Left cardiac atrium (tissue), 4 donors: ENCODE data around the gene MPEG1. TPM values are rescaled to one million over a fixed set of nuclear protein-coding genes. Genes with fewer than 3 reads are reported as not detected.

Experiments used
- ATAC-seq, 2 donors: fragments of 200-7000 bp; cut with Tn5 transposase; one replicate each; pipeline ENCODE4 v1.9.1; 2020; ENCODE audit warnings: mild to moderate bottlenecking in 2 of 2, moderate library complexity in 2 of 2
- DNase-seq: peaks from one replicate; pipeline ENCODE4 v3.0.0-alpha.2; 2020
- intact Hi-C, 2 donors: fragments of 100-400 bp; cut with DNase I; formaldehyde crosslinking; loops; one replicate each; pipeline versions ENCODE4 v1.14.1 to v1.15.1; 2022 to 2023
- total RNA-seq, 2 donors: library from RNA; stranded (reverse); fragmentation: NEBNext Ultra II Directional; extraction: Animal tissue kit (Norgen Biotek cat#: 25700); gene quantifications; one replicate each; pipeline ENCODE4 v1.2.1, GENCODE V29; 2021
- donor health status: DM: no; HTN: yes; CAD: no.
- donor health status: DM: no; HTN: yes; CAD: no; lungs with severe emphysema.
- donor health status: DM: yes; HTN: yes; CAD: no.
- donor health status: Dilated cardiomyopathy.

Gene MPEG1
- total RNA-seq, 2 donors from 2014 or later: 16.4 to 38.1 TPM

DNA sequence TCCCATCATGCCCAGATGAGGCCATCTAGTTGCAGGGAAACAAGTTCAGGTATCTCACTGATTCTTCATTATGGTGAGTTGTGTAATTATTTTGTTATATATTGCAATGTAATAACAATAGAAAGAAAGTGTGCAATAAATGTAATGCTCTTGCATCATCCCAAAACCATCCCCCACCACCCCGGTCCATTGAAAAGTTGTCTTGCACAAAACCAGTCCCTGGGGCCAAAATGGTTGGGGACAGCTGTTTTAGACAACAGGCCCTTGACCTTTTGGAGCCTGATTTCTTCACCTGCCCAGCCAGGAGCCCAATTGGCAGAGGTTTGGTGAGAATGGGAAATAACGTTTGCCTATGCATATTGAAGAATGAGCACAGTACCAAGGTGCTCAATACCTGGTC, 15.9 kb downstream of the MPEG1 start:
- intact Hi-C loops: loop anchor here in 1 of 2 donors (10.0 kb wide), 1 partner anchor 238 kb away; the partner anchor contains the start of gene OR5A1
- DNase-seq: no peak
- no peak for ATAC-seq

DNA sequence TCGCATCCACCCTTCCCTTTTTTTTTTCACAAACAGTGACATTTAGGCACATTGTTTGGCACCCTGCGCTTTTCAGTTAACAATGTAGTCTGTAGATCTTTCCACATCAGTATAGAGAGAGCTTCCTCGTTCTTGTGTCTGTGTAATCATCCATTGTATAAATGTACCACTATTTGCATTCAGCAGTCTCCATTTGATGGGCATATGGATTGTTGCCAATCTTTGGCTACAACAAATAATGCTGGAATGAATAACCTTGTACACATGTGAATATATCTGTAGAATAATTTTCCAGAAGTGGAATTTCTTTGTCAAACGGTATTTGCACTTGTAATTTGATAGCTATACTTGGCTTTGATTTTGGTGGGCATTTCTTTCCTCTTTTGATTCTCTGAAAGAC, 17.1 kb downstream of the MPEG1 start:
- no peak for ATAC-seq
- no peak for DNase-seq
- intact Hi-C loops: loop anchor here in 1 of 2 donors (10.0 kb wide), 1 partner anchor 239 kb away; the partner anchor contains the start of gene OR5A1

DNA sequence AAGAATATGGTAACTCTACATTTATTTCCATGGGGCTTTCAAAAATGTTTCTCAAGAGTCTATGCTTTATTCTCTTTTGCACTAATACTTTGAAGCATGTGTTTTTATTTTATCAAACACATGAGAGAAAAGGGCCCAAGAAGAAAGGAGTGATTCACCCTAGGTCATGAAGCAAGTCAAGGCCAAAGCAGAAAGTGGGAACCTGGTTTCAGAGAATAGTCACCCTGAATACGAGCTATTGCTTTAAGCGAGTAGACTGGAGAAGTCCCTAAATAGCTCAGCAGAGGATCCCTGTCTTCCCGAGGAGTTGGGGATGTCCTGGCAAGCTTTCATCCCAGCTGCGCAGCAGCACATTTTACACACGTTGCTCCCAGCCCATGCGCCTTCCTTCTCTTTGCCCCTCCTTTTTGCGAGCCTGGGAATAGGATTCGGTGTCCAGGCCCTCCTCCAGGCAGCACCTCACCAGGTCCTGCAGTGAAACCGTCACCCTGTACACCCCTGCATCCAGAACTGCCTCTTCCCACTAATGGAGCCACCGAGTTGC, 19.1 kb downstream of the MPEG1 start:
- intact Hi-C loops: loop anchor here in 1 of 2 donors (10.0 kb wide), 1 partner anchor 241 kb away; the partner anchor contains the start of gene OR5A1
- ATAC-seq (no peak), DNase-seq (no peak)

DNA sequence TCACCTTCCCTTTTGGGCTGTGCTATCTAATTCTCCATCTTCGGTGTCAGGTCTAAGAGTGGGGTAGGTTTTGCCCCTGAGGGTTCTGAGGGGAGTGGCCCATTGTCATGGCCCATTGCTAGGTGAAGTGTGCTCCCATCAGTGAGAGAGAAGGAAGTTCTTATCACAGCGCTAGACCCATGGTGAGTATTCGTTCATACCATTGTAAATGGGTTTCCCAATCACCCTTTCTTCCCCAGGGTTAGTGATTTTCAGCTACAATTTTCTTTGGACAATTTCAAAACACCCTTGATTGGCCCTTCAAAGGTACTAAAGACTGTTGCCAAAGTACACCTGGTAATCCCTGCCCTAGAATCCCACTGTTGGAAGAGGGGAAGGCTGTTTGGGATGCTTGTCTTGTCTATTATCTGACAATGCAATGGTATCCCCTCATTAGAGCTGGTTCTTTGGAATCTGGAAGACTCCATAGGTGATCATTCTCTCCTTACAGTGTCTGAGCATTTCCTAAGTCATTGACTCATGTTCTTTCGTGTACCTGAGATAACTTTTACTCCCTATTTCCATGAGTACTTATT, 20.2 kb downstream of the MPEG1 start:
- ATAC-seq (no peak), DNase-seq (no peak)
- intact Hi-C loops: loop anchor here in 1 of 2 donors (10.0 kb wide), 1 partner anchor 242 kb away; the partner anchor contains the start of gene OR5A1

DNA sequence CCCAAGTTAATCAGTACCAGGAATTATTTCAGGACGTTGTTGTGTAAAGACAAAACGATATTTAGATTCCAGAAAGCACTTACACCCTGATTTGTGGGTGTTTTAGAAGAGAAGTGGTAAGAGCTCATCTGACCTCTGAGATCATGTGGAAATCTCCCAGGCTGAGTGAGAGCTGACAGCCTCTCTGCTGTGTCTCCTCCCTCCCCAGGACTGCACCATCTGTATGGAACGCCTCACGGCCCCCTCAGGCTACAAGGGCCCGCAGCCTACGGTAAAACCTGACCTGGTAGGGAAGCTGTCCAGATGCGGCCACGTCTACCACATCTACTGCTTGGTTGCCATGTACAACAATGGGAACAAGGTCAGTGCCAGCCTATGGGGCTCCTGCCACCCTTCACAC, 20.8 kb downstream of the MPEG1 start:
- ATAC-seq: no peak
- no peak for DNase-seq
- intact Hi-C loops: loop anchor here in 1 of 2 donors (10.0 kb wide), 1 partner anchor 243 kb away; the partner anchor contains the start of gene OR5A1

DNA sequence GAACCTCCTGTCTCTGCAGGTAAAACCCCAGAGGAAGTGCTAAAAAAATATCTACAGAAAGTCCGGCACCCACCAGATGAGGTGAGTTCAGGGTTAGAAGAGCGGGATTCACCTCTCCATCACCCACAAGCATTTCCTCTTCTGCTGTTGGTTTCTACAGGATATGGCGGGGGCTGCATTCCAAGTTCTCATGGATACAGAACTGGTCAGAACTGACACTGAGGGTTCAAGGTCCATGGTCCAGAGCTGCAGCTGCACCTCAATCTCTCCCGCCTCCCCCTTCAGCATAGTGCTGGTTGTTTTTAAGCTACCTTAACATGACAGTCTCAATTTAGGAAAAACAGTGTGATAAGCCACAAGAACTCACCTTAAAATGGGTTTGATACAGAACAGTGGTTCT, 21.6 kb downstream of the MPEG1 start:
- no peak for DNase-seq
- no peak for ATAC-seq
- intact Hi-C loops: loop anchor here in 1 of 2 donors (10.0 kb wide), 1 partner anchor 244 kb away; the partner anchor contains the start of gene OR5A1

DNA sequence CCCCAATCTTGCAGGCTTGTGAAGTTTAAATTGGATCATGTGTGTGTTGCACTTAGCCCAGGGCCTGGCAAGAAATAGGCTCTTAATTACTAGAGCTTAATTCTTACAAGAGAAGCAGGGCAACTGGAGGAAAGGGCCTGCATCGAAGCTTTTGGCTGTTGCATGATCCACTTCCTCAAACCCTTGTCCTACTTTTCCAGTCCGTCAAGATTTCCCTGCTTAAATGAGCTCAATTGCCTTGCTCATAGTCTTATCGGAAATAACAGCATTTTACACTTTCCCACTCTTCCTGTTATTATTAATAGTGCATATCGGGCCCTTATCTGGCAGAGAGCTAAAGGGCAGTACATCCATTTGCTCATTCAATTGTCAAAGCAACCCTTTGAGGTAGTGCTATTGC, 22.7 kb downstream of the MPEG1 start:
- DNase-seq: no peak
- peak in 1 of 2 donors; percentile 32 for ATAC-seq
- intact Hi-C loops: loop anchor here in 1 of 2 donors (10.0 kb wide), 1 partner anchor 245 kb away; the partner anchor contains the start of gene OR5A1

DNA sequence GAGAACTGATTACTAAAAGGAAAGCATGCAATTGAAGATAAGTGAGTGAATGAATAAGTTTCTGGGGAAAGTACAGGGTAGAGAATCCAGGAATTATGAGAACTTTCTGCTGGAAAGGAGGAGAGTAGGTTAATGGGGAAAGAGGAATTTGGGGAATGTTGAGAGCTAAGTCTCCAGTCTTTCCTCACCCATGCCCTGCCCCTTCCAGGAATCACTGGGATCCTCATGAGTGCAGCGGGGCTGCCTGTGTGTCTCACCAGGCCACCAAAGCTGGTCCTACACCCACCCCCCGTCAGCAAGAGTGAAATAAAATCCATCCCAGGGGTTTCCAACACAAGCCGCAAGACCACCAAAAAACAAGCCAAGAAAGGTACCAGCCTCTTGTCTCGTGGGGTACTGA, 23.8 kb downstream of the MPEG1 start:
- intact Hi-C loops: no loop called here
- DNase-seq (no peak), ATAC-seq (no peak)

DNA sequence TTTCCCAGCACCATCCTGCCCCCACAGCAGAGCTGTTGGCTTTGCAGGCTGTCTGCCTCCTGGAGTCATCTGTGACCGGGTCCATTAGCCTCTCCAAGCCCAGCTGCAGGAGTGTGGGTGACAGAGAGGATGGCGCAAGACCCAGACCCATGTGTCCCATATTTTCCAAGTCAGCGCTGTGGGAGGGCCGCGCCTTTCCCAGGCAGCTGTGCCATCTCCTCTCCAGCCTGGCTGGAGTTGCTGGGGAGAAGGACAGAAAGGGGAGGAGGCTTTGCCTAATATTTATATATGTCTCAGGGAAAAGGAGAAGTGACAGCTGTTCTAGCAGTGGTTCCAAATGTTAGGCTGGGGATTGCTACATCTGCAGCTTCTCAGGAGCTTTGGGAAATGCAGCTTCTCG, 25.1 kb downstream of the MPEG1 start:
- intact Hi-C loops: no loop called here
- DNase-seq: peak; percentile 76
- ATAC-seq: peak; percentile 85 to 89

DNA sequence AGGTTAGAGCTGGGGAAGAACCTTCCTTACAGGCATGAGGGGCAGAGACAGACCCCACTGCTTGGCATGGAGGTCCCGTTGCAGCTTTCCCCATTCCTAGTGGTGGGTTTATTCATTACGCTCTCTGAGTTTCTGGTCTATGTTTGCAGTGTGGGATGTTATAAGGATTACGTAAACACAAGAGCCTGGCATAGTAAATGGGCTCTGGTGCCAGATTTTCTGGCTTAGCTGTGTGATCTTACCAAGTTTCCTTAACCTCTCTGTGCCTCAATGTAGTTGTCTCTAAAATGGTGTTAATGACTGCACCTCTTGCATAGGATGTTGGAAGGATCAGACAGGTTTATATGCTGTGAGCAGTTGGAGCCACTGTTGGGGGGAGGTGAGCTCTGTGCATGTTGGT, 25.7 kb downstream of the MPEG1 start:
- ATAC-seq (peak in 1 of 2 donors; percentile 18), DNase-seq (no peak)
- intact Hi-C loops: no loop called here

DNA sequence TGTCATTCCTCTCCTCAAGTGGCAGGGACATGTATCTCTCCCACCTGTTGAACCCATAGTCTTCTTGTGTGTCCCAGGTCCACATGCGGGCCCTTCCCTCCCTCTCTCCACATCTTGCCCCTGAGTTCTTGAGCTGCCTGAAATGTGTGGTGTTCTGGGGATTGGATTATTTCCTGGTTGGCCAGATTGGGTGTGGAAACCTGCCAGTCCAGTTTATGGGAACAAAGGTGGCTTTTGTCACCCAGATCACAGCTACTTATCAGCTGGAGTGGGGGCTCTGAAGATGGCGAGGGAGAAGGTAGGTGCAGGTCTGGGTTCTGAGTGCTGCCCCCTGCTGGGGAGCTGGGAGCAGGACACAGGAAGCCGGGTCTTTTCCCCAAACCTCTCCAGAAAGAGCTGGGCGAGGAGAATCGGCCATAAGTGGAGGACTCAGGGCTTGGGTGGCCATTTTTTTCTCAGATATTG, 26.6 kb downstream of the MPEG1 start:
- intact Hi-C loops: no loop called here
- DNase-seq: no peak
- ATAC-seq: no peak

DNA sequence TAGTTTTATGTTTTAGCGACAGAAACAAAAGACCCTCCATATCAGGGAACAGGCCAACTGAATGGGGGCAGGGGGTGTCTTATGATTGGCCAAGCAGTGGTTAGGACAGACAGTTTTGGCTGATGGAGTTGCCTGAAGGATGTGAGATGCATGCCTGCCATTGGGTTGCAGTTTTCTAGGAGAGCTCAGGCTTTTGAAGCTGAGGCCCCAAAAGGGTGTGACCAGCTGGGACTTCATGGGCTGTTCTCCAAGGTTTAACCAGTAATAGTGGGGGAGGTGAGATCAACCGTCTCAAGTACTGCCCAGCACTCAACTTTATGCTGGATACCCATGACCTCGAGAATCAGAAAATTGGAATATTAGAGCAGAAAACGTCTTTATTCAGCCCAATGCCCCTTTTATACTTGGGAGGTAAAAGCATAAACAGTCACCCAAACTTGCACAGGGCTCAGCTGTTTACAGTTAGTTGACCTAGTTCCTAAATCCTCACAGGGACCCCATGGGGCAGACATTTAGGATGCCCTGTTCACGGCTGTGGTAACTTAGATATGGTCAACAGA, 27.3 kb downstream of the MPEG1 start:
- intact Hi-C loops: no loop called here
- DNase-seq (no peak), ATAC-seq (no peak)

DNA sequence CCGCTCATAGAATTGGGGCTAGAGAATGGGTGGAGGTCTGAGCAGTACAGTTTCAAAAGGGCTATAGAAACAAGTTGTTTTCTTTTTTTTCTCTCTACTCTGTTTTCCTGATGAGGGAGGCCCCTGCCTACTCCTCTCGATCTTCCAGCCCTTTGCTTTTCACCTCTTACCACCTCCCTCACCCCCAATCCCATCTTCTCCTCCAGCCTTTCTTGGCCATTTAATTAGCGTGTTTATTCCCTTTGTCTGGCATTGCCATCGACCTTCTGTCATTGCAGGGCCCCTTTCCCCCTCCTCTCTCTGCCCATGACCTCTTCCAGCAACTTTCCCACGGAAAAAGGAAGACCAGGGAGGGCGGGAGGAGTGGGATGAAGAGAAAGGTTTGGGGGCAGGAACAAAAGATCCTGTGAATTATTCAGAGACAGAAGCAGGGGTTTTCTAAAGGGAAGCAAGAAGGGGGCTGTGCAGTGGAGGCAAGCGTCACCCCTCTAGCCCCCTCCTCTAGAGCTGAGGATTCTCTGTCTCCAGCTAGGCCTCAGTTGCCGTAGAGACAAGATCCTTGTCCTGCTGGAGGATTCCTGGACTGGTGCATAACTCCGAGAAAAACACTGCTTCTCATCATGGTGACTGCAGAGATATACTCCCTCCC, 27.9 kb downstream of the MPEG1 start:
- ATAC-seq (no peak), DNase-seq (no peak)
- intact Hi-C loops: no loop called here

DNA sequence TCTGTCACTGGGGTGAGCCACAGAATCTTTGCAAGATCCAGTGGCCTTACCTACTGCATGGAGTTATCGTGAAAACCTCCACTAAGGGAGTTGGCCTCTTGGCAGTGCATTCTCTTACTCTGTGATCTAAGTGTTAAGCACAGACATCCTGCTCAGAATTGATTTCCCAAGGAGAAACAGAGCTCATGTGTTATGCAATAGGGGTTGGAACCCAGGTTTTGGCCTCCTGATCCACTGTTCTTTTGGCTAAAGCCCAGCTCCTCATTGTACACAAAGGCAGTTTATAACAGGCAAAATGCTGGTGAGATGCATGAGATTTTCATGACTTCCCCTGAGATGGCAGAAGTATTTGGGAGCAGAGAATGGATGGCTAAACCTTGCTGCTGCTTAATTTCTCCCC, 29.0 kb downstream of the MPEG1 start:
- DNase-seq: no peak
- intact Hi-C loops: no loop called here
- ATAC-seq: peak; percentile 15 to 16

DNA sequence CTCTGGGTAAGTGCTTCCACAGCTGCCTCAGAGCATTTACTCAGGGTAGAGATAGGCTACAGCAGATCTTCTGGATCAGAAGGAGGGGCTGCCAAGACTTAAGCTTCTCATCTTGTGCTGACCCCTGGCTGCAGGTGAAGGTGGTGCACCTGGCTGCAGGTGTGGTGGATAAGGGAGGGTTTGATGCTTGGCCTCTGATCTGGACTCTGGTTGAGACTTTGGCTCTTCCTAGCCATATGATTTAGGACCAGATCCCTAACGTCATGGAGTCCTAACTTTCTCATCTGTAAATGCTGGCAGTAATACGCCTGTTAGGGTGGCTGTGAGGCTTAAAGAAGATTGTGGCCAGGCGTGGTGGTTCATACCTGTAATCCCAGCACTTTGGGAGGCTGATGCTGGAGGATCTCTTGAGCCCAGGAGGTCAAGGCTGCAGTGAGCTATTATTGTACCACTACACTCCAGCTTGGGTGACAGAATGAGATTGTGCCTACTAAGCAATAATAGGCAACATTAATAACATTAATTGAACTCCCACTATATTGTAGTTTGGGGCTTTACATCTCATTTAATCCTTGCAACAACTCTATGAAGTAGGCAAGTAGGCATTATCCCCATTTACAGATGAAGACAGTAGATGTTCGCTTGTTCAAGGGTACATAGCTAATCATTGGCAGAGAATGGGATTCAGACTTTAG, 30.1 kb downstream of the MPEG1 start:
- DNase-seq: no peak
- intact Hi-C loops: no loop called here
- no peak for ATAC-seq

DNA sequence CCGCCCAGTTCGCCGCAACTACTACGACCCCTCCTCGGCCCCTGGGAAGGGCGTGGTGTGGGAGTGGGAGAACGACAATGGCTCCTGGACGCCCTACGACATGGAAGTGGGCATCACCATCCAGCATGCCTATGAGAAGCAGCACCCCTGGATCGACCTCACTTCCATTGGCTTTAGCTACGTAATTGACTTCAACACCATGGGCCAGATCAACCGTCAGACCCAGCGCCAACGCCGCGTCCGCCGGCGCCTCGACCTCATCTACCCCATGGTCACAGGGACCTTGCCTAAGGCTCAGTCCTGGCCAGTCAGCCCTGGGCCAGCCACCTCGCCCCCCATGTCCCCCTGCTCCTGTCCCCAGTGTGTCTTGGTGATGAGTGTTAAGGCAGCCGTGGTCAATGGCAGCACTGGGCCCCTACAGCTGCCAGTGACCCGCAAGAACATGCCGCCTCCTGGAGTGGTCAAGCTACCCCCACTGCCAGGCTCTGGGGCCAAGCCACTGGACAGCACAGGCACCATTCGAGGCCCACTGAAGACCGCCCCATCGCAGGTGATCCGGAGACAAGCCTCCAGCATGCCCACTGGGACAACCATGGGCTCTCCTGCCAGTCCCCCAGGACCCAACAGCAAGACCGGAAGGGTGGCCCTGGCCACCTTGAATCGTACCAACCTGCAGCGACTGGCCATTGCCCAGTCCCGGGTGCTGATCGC, 30.8 kb downstream of the MPEG1 start:
- DNase-seq (no peak), ATAC-seq (no peak)
- intact Hi-C loops: no loop called here

DNA sequence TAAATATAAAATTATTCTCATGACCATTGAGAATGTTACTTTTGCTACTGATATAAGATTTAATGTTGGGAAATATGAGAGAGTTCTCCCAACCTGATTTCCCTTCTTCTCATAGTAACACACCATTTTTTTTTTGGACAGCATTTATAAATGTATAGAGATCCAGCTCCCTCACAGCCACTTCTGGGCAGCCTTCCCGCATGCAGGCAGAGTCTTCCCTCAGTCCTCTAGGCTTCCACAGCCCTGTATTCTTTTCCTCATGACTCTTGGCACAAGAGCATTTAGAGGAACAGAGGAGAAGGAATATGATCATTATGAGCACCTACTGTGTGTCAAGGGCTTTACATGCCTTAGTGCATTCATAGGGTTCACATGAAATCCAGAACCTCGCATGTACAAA, 31.8 kb downstream of the MPEG1 start:
- ATAC-seq (no peak), DNase-seq (no peak)
- intact Hi-C loops: no loop called here

DNA sequence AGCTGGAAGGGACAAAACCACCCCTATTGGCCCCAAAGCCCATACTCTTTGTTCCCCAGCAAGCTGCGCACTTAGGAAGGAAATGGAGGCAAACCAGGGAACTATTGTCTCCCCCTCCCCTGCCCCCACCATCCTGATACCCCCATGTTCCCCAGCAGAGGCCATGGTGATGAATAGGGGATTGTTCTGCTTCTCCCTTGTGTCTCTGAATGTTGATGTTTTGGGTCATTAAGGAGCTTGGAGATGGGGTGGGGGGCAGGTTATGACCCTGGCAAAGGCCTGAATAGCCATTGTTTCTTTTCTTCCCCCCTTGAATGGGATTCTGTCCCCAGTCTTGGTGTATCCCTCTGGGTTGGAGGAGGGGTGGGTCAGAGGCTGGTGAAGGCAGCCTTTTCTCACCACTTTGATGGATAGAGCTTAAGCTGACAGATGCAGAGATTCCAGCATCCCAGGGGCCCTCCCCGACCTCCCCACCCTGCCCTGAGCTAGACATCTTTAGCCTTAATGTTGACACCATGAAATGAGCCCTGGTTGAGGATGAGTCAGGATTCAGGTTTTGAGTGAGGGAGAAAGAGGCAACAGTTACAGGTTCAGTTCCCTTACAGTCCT, 32.5 kb downstream of the MPEG1 start:
- intact Hi-C loops: no loop called here
- DNase-seq (no peak), ATAC-seq (no peak)
